ENCODE data around the gene ITIH4.
A peak's percentile ranks its signal among the peaks of the same experiment; 100 is the strongest.

The ITIH4 gene

GRCh38 chr3:52857864-52858263, 27.4 kb upstream of the ITIH4 start:
- Histone ChIP-seq H3K4me1 (ENCODE audit: control insufficient read depth in 1 of 2, insufficient read depth in 1 of 2, low read depth in 1 of 2, low read length in 1 of 2) (no peaks in the 10 kb centered on the region), H3K27ac (no peak overlapping the region), H3K9me3 (no peaks in the 10 kb centered on the region), H3K36me3 (peaks cover 43% of the 10 kb centered on the region), H3K27me3 (no peaks in the 10 kb centered on the region), H3K4me3 (ENCODE audit: low read depth in 1 of 2, low read length in 1 of 2) (no peak overlapping the region)
- TF ChIP-seq CTCF (IDR thresholded peaks at IDR 0.05): no peak

GRCh38 chr3:52857133-52857532, 26.7 kb upstream of the ITIH4 start:
- Histone ChIP-seq H3K27ac (no peak overlapping the region), H3K9me3 (no peaks in the 10 kb centered on the region), H3K4me1 (ENCODE audit: control insufficient read depth in 1 of 2, insufficient read depth in 1 of 2, low read depth in 1 of 2, low read length in 1 of 2) (no peaks in the 10 kb centered on the region), H3K4me3 (ENCODE audit: low read depth in 1 of 2, low read length in 1 of 2) (no peak overlapping the region), H3K36me3 (peaks cover 50% of the 10 kb centered on the region), H3K27me3 (no peaks in the 10 kb centered on the region)
- TF ChIP-seq CTCF (IDR thresholded peaks at IDR 0.05): no peak

GRCh38 chr3:52856666-52857065, 26.2 kb upstream of the ITIH4 start:
- Histone ChIP-seq H3K9me3 (no peaks in the 10 kb centered on the region), H3K4me1 (ENCODE audit: control insufficient read depth in 1 of 2, insufficient read depth in 1 of 2, low read depth in 1 of 2, low read length in 1 of 2) (no peaks in the 10 kb centered on the region), H3K27me3 (no peaks in the 10 kb centered on the region), H3K36me3 (peaks cover 55% of the 10 kb centered on the region), H3K27ac (no peak overlapping the region), H3K4me3 (ENCODE audit: low read depth in 1 of 2, low read length in 1 of 2) (no peak overlapping the region)
- no peak for TF ChIP-seq CTCF (IDR thresholded peaks at IDR 0.05)

- Histone ChIP-seq H3K9me3 (no peaks in the 10 kb centered on the region), H3K27ac (no peak overlapping the region), H3K4me1 (ENCODE audit: control insufficient read depth in 1 of 2, insufficient read depth in 1 of 2, low read depth in 1 of 2, low read length in 1 of 2) (no peaks in the 10 kb centered on the region), H3K27me3 (no peaks in the 10 kb centered on the region), H3K4me3 (ENCODE audit: low read depth in 1 of 2, low read length in 1 of 2) (no peak overlapping the region), H3K36me3 (peaks cover 64% of the 10 kb centered on the region)
- no peak for TF ChIP-seq CTCF (IDR thresholded peaks at IDR 0.05)
These were observed 23.5 kb upstream of the ITIH4 start for GRCh38 chr3:52854013-52854412.

- Histone ChIP-seq H3K4me1 (ENCODE audit: control insufficient read depth in 1 of 2, insufficient read depth in 1 of 2, low read depth in 1 of 2, low read length in 1 of 2) (no peaks in the 10 kb centered on the region), H3K9me3 (no peaks in the 10 kb centered on the region), H3K4me3 (ENCODE audit: low read depth in 1 of 2, low read length in 1 of 2) (no peak overlapping the region), H3K27ac (no peak overlapping the region), H3K27me3 (no peaks in the 10 kb centered on the region), H3K36me3 (peaks cover 80% of the 10 kb centered on the region)
- no peak for TF ChIP-seq CTCF (IDR thresholded peaks at IDR 0.05)
These were observed 21.9 kb upstream of the ITIH4 start for GRCh38 chr3:52852419-52852818.

- no peak overlapping the region for H3K27ac ChIP-seq
- H3K36me3 ChIP-seq: peaks cover 84% of the 10 kb centered on the region
- H3K9me3 ChIP-seq: no peaks in the 10 kb centered on the region
- no peaks in the 10 kb centered on the region for H3K27me3 ChIP-seq
- peaks cover 7% of the 10 kb centered on the region in 2 experiments for H3K4me1 ChIP-seq (ENCODE audit: control insufficient read depth in 1 of 2, insufficient read depth in 1 of 2, low read depth in 1 of 2, low read length in 1 of 2)
- no peak overlapping the region for H3K4me3 ChIP-seq (ENCODE audit: low read depth in 1 of 2, low read length in 1 of 2)
- peak; percentile 26 for TF ChIP-seq CTCF (IDR thresholded peaks at IDR 0.05)
These were observed 20.9 kb upstream of the ITIH4 start for GRCh38 chr3:52851348-52851747.

Measured in neutrophil (primary cell).